Measurements from ENCODE around the gene CWH43. TPM values are rescaled to one million over a fixed set of nuclear protein-coding genes. Genes with fewer than 3 reads are reported as not detected.
"Not testable (repeated sequence)": the region's sequence is repeated elsewhere in the genome, so short reads cannot be mapped to it uniquely, and the experiment has no call there.

The CWH43 gene
- total RNA-seq, 1 donor from 2014 or later = not detected

DNA sequence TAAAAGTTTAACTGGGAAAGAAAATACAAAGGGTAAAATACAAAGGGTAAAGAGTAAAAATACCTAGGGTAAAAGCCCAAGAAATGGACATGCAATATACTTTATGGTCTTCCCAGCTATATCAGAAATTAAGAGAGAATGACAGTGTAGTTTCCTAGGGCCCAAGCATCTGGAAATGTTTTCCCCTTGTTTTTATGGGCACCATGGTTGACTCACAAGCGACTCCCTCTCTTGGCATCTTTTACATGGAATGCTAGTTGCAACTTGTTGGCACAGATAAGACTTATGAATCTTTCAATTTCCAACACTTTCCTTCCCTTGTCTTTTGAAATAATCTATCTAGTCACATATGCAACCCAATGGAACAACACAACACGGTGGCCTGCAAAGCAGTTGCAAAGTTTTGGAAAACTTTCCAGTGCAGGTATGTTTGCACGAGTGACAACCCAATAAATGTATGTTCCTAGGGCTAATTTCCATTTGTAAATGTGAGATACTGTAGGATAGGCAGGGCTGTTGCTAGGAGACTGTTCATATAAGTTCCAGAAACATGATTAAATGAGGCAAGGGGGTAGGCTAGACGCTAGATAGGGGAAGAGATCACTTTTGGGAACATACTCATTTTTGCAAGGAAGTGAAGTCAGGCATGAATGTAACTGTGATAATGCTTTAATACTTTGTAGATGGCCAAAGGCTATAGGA lies 36.4 kb upstream of the CWH43 start:
- TF ChIP-seq, protein P1, sequence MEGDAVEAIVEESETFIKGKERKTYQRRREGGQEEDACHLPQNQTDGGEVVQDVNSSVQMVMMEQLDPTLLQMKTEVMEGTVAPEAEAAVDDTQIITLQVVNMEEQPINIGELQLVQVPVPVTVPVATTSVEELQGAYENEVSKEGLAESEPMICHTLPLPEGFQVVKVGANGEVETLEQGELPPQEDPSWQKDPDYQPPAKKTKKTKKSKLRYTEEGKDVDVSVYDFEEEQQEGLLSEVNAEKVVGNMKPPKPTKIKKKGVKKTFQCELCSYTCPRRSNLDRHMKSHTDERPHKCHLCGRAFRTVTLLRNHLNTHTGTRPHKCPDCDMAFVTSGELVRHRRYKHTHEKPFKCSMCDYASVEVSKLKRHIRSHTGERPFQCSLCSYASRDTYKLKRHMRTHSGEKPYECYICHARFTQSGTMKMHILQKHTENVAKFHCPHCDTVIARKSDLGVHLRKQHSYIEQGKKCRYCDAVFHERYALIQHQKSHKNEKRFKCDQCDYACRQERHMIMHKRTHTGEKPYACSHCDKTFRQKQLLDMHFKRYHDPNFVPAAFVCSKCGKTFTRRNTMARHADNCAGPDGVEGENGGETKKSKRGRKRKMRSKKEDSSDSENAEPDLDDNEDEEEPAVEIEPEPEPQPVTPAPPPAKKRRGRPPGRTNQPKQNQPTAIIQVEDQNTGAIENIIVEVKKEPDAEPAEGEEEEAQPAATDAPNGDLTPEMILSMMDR (IDR thresholded peaks at IDR 0.05; ENCODE audit: unreplicated experiment) = no peak
- H3K27ac Mint-ChIP-seq = no peak overlapping the region
- no peaks in the 10 kb centered on the region for H3K27me3 Mint-ChIP-seq
- H3K4me1 Mint-ChIP-seq (ENCODE audit: low read depth) = peaks cover 4% of the 10 kb centered on the region
- peaks cover 6% of the 10 kb centered on the region for H3K9me3 Mint-ChIP-seq (ENCODE audit: low read depth)
- peaks cover 1% of the 10 kb centered on the region for H3K36me3 Mint-ChIP-seq (ENCODE audit: insufficient read depth)
- H3K4me3 Mint-ChIP-seq (ENCODE audit: low read depth) = no peak overlapping the region
- DNase-seq (ENCODE audit: low spot score, unreplicated experiment) = no peak

DNA sequence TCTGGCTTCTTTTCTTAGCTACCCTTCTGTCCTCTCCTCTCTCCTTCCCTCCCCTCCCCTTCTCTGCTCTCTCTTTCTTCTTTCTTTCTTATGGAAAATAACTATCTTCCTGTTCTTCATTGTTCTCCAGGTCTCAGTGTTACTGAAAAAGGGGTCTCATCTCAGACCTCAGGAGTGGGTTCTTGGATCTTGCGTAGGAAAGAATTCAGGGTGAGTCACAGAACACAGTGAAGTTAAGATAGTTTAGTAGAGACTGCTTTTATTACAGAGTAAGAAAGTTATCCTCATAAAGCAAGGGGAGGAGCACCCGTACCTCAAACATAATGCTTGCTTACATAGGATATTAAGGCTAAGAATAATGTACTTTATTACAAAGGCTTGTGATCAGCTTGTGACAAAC lies 31.8 kb upstream of the CWH43 start:
- Mint-ChIP-seq H3K9me3 (ENCODE audit: low read depth) (peaks cover 6% of the 10 kb centered on the region), H3K4me1 (ENCODE audit: low read depth) (peaks cover 5% of the 10 kb centered on the region), H3K27me3 (peaks cover 8% of the 10 kb centered on the region), H3K27ac (no peak overlapping the region), H3K36me3 (ENCODE audit: insufficient read depth) (peaks cover 1% of the 10 kb centered on the region), H3K4me3 (ENCODE audit: low read depth) (no peak overlapping the region)
- TF ChIP-seq, protein P1 (IDR thresholded peaks at IDR 0.05; ENCODE audit: unreplicated experiment) = no peak
- DNase-seq (ENCODE audit: low spot score, unreplicated experiment) = no peak

DNA sequence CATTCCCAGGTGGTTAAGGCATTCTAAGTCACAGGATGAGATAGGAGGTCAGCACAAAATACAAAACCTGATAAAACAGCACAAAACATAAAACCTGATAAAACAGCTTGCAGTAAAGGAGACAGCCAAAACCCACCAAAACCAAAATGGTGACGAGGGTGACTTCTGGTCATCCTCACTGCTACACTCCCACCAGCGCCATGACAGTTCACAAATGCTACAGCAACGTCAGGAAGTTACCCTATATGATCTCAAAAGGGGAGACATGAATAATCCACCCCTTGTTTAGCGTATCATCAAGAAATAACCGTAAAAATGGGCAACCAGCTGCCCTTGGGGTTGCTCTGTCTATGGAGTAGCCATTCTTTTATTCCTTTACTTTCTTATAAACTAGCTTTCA lies 28.7 kb upstream of the CWH43 start:
- H3K36me3 Mint-ChIP-seq (ENCODE audit: insufficient read depth); DNase-seq (ENCODE audit: low spot score, unreplicated experiment); H3K9me3 Mint-ChIP-seq (ENCODE audit: low read depth); H3K27ac Mint-ChIP-seq; H3K27me3 Mint-ChIP-seq; H3K4me3 Mint-ChIP-seq (ENCODE audit: low read depth): not testable (repeated sequence)
- H3K4me1 Mint-ChIP-seq (ENCODE audit: low read depth) = peaks cover 11% of the 10 kb centered on the region

DNA sequence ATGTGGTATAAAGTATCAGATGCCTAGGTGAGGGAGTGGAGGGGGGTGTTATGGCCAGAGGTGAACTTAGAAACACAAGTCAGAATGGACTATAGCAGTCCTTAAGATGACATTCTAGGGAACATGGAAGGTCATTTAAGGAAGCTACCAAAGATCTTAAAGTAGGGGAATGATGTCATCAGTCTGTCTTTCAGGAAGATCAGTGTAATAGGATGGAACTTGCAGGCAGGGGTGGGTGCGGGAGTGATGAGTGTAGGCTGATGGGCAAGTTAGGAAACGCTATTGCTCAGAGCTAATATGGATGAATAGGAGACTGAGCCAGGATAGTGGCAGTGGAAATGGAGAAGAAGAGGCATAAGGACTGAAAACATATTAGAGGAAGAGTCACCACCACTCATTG lies 27.5 kb upstream of the CWH43 start:
- TF ChIP-seq, protein P1 (IDR thresholded peaks at IDR 0.05; ENCODE audit: unreplicated experiment) = no peak
- peaks cover 8% of the 10 kb centered on the region for H3K27me3 Mint-ChIP-seq
- H3K27ac Mint-ChIP-seq = no peak overlapping the region
- no peaks in the 10 kb centered on the region for H3K9me3 Mint-ChIP-seq (ENCODE audit: low read depth)
- no peak for DNase-seq (ENCODE audit: low spot score, unreplicated experiment)
- peaks cover 11% of the 10 kb centered on the region for H3K4me1 Mint-ChIP-seq (ENCODE audit: low read depth)
- no peaks in the 10 kb centered on the region for H3K36me3 Mint-ChIP-seq (ENCODE audit: insufficient read depth)
- no peak overlapping the region for H3K4me3 Mint-ChIP-seq (ENCODE audit: low read depth)

DNA sequence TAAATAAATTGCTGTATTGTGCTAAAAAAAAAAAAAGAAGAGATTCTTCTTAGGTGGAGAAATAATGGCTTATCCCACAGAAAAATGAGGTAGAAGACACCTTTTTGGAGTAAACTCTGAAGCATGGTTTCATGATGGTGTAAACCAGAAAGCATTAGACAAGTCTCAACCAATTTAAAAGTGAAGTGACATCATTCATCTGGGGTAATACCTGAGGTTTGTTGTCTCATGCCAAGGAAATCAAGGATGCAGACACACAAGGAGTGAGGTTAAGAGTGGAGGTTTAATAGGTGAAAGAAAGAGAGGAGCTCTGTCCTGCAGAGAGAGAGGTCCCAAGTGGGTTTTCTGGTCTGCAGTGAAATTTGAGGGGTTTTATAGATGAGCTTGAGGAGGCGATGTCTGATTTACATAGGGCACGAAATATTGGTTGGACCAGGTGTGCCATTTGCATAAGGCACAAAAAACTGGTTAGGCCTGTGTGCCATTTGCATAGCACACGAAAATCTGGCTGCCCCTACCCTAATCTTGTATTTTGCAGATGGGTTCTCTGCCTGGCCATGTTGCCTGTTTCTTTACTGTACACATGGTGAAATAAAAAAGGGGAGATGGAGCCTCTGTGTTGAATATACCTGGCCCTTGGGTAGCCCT lies 25.0 kb upstream of the CWH43 start:
- Mint-ChIP-seq H3K27ac (no peak overlapping the region), H3K4me3 (ENCODE audit: low read depth) (no peak overlapping the region), H3K9me3 (ENCODE audit: low read depth) (no peaks in the 10 kb centered on the region), H3K36me3 (ENCODE audit: insufficient read depth) (no peaks in the 10 kb centered on the region), H3K27me3 (peaks cover 8% of the 10 kb centered on the region), H3K4me1 (ENCODE audit: low read depth) (peaks cover 12% of the 10 kb centered on the region)
- DNase-seq (ENCODE audit: low spot score, unreplicated experiment) = no peak
- TF ChIP-seq, protein P1 (IDR thresholded peaks at IDR 0.05; ENCODE audit: unreplicated experiment) = no peak

DNA sequence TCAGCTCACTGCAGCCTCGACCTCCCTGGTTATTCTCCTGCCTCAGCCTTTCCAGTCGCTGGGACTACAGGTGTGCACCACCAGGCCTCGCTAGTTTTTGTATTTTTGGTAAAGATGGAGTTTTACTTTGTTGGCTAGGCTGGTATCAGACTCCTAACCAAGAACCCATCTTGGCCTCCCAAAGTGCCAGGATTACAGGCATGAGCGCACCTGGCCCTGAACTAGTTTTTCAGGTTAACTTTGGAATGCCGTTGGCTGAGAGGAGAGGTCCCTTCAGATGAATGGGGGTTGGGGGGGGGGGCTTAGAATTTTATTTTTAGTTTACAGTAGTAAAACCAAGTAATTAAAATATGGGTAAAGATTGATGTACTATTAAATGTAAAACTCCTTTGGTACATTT lies 23.4 kb upstream of the CWH43 start:
- Mint-ChIP-seq H3K27ac (no peak overlapping the region), H3K4me1 (ENCODE audit: low read depth) (peaks cover 12% of the 10 kb centered on the region), H3K27me3 (peaks cover 8% of the 10 kb centered on the region), H3K36me3 (ENCODE audit: insufficient read depth) (no peaks in the 10 kb centered on the region), H3K4me3 (ENCODE audit: low read depth) (no peak overlapping the region), H3K9me3 (ENCODE audit: low read depth) (no peaks in the 10 kb centered on the region)
- DNase-seq (ENCODE audit: low spot score, unreplicated experiment) = no peak
- TF ChIP-seq, protein P1 (IDR thresholded peaks at IDR 0.05; ENCODE audit: unreplicated experiment) = no peak

All from progenitor cell of endocrine pancreas (in vitro differentiated cells).